GM10266 (cell line): ENCODE data around the gene GFI1B.

Experiments used
- DNase-seq: peaks from one replicate; pipeline ENCODE4 v3.0.0; 2012; ENCODE audit errors: extremely low spot score
- TF ChIP-seq, protein P1 (sequence below): IDR thresholded peaks from 2 replicates; pipeline ENCODE4 v1.5.1; 2012; ENCODE audit warnings: mild to moderate bottlenecking, low read depth; ENCODE audit not compliant: control insufficient read depth, insufficient read depth; ENCODE audit errors: missing control alignments

Gene GFI1B

DNA sequence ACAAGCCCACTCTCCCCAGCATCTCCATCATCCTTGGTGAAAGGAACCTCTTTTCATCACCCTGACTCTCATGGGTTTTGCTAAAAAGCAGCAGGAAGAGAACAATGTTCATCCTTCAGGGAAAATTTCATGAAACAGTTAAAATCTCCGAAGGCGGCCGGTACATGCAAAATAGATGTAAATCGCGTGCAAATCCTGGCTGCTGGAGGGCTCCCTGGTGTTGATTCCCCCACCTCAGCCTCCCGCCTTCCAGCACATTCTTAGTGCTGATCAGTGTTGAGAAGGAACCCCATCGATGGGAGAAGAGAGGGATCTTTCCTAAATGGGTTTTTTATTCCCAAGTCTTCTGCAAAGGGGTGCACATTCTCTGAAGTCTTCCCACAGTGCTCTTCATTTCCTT, 8.7 kb upstream of the GFI1B start:
- DNase-seq = no peak
- TF ChIP-seq, protein P1, sequence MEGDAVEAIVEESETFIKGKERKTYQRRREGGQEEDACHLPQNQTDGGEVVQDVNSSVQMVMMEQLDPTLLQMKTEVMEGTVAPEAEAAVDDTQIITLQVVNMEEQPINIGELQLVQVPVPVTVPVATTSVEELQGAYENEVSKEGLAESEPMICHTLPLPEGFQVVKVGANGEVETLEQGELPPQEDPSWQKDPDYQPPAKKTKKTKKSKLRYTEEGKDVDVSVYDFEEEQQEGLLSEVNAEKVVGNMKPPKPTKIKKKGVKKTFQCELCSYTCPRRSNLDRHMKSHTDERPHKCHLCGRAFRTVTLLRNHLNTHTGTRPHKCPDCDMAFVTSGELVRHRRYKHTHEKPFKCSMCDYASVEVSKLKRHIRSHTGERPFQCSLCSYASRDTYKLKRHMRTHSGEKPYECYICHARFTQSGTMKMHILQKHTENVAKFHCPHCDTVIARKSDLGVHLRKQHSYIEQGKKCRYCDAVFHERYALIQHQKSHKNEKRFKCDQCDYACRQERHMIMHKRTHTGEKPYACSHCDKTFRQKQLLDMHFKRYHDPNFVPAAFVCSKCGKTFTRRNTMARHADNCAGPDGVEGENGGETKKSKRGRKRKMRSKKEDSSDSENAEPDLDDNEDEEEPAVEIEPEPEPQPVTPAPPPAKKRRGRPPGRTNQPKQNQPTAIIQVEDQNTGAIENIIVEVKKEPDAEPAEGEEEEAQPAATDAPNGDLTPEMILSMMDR = no peak

DNA sequence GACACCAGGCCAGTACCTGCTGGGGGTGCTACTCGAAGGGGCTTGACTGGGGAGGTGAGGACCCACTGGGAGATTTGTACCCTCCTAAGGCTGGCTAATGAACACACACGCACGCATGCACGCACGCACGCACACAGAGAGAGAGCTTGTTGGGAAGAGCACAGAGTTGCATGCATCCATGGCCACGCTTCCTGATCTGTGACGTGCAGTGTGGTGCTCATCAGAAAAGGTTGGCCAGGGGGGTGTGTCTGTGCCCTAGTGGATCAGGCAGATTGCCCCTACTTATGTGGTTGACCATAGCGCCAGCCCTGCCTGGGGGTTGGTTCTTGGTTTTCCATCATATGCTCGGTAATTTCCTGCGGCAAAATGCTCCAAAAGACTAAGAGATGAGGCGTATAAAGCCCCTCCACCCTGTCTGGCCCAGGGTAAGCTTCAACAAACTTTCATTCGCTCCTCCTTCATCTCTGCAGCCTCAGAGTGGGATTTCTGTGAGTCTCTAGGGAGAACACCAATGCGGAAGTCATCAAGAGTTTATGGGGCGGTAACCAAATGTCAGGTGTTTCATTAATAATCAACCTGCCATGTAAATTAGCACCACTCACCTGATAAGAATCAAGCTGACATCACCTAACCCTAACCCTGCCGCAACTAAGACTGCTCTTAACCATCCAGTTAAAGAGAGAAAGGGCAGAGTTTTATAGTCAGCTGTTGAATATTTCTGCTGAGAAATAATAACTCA, 8.0 kb upstream of the GFI1B start:
- DNase-seq = no peak
- TF ChIP-seq, protein P1 = no peak

DNA sequence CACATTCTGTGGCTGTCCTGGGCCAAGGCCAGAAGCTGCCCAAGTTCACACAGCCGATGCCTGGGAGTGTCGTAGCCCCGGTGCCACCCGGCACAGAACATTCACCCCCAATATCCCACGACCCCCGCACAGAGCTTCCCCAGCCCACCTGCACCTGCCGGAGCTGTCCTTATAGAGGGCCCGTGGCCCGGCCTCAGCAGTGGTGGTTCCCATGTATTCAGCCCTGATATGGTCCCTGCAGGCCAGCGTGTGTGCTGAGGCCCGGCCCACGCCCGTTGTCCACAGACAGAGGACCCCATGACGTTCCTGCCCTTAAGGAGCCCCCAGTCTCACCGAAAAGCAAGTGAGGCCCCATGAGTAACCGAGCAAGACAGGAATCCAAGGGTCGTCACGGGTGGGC, 5.3 kb upstream of the GFI1B start:
- TF ChIP-seq, protein P1 = no peak

DNA sequence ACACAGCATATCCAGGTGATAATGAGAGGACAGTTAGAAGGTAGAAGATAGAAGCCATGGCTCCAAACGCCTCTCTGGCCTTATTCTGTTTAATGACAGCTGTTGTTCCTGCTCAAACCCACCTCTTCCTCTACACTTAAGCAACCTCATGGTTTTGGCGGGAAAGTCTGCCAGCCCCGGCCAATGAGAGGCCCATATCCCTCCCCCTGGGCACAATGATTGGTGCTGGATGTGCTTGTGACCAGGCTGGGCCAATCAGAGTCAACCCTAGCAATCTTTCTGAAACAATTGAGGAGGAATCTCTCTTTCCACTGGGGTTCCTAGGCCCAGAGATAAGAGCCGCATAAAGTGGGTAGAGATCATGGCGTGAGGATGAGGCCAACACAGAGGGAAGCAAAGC, 4.8 kb upstream of the GFI1B start:
- TF ChIP-seq, protein P1 = no peak
- no peak for DNase-seq

More for the DNA sequence above, 5.3 kb upstream of the GFI1B start:
- DNase-seq = no peak

DNA sequence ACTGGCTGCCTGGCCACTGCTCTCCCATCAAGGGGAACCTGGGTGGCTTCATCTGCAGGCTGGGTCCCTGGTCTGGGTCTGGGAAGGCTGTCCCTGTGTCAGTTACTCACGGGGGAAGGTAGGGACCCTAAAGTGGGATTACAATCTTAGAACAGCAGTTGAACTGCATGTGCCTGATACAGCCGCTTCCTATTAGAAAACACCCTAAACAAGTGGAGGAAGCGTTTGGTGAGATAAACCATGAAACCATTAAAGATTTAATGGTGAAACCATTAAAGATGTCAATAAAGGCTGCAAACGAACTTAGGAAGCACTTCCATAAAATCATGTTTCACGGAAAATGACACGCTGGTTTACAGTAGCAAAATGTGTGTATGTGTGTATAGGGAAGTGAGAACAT, 2.5 kb upstream of the GFI1B start:
- DNase-seq = no peak
- TF ChIP-seq, protein P1 = no peak

DNA sequence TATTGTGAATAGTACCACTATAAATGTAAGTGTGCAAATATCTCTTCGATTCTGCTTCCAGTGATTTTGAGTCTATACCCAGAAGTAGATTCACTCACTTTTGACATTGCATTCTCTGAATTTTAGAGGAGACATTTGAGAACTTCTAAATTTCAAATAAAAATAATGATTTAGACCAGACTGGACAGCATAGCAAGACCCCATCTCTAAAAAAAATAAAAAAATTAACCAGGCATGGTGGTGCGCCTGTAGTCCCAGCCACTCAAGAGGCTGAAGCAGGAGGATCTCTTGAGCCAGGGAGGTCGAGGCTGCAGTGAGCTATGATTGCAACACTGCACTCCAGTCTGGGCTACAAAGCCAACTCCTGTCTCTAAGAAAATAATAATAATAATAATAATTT, 1.9 kb upstream of the GFI1B start:
- TF ChIP-seq, protein P1 = no peak
- no peak for DNase-seq

DNA sequence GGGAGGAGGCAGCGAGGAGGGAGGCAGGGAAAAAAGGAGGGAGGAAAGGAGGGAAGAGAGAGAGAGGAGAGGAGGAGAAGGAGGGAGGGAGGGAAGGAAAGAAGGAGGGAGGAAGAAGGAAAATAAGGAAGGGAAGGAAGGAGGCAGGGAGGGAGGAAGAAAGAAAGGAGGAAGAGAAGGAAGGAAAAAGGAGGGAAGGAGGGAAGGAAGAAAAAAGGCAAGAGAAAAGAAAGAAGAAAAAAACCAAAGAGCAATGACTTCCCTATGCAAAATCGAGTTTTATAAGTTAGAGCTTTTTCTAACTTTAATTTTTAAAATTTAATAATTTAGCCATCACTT, 413 bp upstream of the GFI1B start:
- TF ChIP-seq, protein P1 = no peak
- DNase-seq = no peak
